HEK293T (cell line): ENCODE data around the gene SOX6.

Experiments used
- ARNT ChIP-seq: fragments of 450-650 bp; IDR thresholded peaks from 2 replicates; pipeline ENCODE4 v1.6.1; 2017; ENCODE audit warnings: mild to moderate bottlenecking
- CTBP1 ChIP-seq: fragments of 450-650 bp; IDR thresholded peaks from 2 replicates; pipeline ENCODE4 v1.6.1; 2016; ENCODE audit warnings: borderline replicate concordance
- FOXA1 ChIP-seq: fragments of 450-650 bp; IDR thresholded peaks from 2 replicates; pipeline ENCODE4 v1.6.1; 2016; ENCODE audit warnings: mild to moderate bottlenecking
- FOXK2 ChIP-seq: fragments of 450-650 bp; IDR thresholded peaks from 2 replicates; pipeline ENCODE4 v1.6.1; 2016; ENCODE audit warnings: mild to moderate bottlenecking
- FOXM1 ChIP-seq: fragments of 450-650 bp; IDR thresholded peaks from 2 replicates; pipeline ENCODE4 v1.6.1; 2017; ENCODE audit warnings: mild to moderate bottlenecking, borderline replicate concordance
- HDGF ChIP-seq: fragments of 450-650 bp; IDR thresholded peaks from 2 replicates; pipeline ENCODE4 v1.6.1; 2017; ENCODE audit warnings: antibody characterized with exemption, borderline replicate concordance
- LEF1 ChIP-seq: fragments of 450-650 bp; IDR thresholded peaks from 2 replicates; pipeline ENCODE4 v1.6.1; 2017; ENCODE audit warnings: mild to moderate bottlenecking, borderline replicate concordance
- PKNOX1 ChIP-seq: fragments of 450-650 bp; IDR thresholded peaks from 2 replicates; pipeline ENCODE4 v1.6.1; 2016
- SP1 ChIP-seq: fragments of 450-650 bp; IDR thresholded peaks from 2 replicates; pipeline ENCODE4 v1.6.1; 2017
- TARDBP ChIP-seq: fragments of 450-650 bp; IDR thresholded peaks from 2 replicates; pipeline ENCODE4 v1.6.1; 2016
- ZNF384 ChIP-seq: fragments of 450-650 bp; IDR thresholded peaks from 2 replicates; pipeline ENCODE4 v1.6.1; 2016

- TF ChIP-seq PKNOX1 (no peak), ARNT (no peak), SP1 (no peak), CTBP1 (no peak), FOXM1 (no peak), FOXA1 (no peak), LEF1 (no peak), FOXK2 (no peak), ZNF384 (no peak), HDGF (no peak), TARDBP (no peak)
These were observed 161.8 kb downstream of the SOX6 start for GRCh38 chr11:16194566-16194965.
